Stomach smooth muscle (tissue), 2 donors: ENCODE data around the gene SCFD1.

ENCODE experiments used
- H3K27ac ChIP-seq: one replicate; pipeline ENCODE4 v1.7.0; 2013; ENCODE audit warnings: mild to moderate bottlenecking, low read length, inconsistent platforms
- H3K27me3 ChIP-seq, 2 donors: one replicate each; pipeline ENCODE4 v1.7.0; 2013; ENCODE audit warnings: low read length in 2 of 2; ENCODE audit not compliant: insufficient read depth in 2 of 2, control insufficient read depth in 1 of 2
- H3K36me3 ChIP-seq, 2 donors: one replicate each; pipeline ENCODE4 v1.7.0; 2013; ENCODE audit warnings: low read length in 2 of 2; ENCODE audit not compliant: control insufficient read depth in 2 of 2, insufficient read depth in 2 of 2
- H3K4me1 ChIP-seq: one replicate; pipeline ENCODE4 v1.7.0; 2013; ENCODE audit warnings: low read length; ENCODE audit not compliant: control insufficient read depth, insufficient read depth
- H3K4me3 ChIP-seq, 2 donors: one replicate each; pipeline ENCODE4 v1.7.0; 2013; ENCODE audit warnings: low read length in 2 of 2
- H3K9ac ChIP-seq, 2 donors: one replicate each; pipeline ENCODE4 v1.7.0; 2013; ENCODE audit warnings: low read length in 2 of 2, mild to moderate bottlenecking in 1 of 2
- H3K9me3 ChIP-seq, 2 donors: one replicate each; pipeline ENCODE4 v1.7.0; 2013; ENCODE audit warnings: low read length in 2 of 2; ENCODE audit not compliant: control insufficient read depth in 2 of 2
- donor health status: healthy.
- donor health status: Pancreatic carcinoma.

SCFD1 gene

GRCh38 chr14:30706704-30707103 is 84.6 kb downstream of the SCFD1 start:
- no peak overlapping the region for H3K27ac ChIP-seq
- H3K9me3 ChIP-seq, result no peaks in the 10 kb centered on the region
- peaks cover 10 to 11% of the 10 kb centered on the region in 2 donors for H3K36me3 ChIP-seq
- H3K4me3 ChIP-seq, result no peak overlapping the region
- no peak overlapping the region for H3K9ac ChIP-seq
- no peaks in the 10 kb centered on the region for H3K4me1 ChIP-seq
- H3K27me3 ChIP-seq, result no peaks in the 10 kb centered on the region

- no peaks in the 10 kb centered on the region for H3K9me3 ChIP-seq
- no peak overlapping the region for H3K9ac ChIP-seq
- H3K27me3 ChIP-seq, result no peaks in the 10 kb centered on the region
- no peak overlapping the region for H3K27ac ChIP-seq
- no peak overlapping the region for H3K4me3 ChIP-seq
- no peaks in the 10 kb centered on the region for H3K4me1 ChIP-seq
- H3K36me3 ChIP-seq, result peaks cover 10 to 11% of the 10 kb centered on the region in 2 donors
These were observed 86.0 kb downstream of the SCFD1 start for GRCh38 chr14:30708157-30708556.

- H3K36me3 ChIP-seq, result peaks cover 9 to 10% of the 10 kb centered on the region in 2 donors
These were observed 87.1 kb downstream of the SCFD1 start for GRCh38 chr14:30709201-30709600.

GRCh38 chr14:30710876-30711275 is 88.8 kb downstream of the SCFD1 start:
- Histone ChIP-seq H3K9me3 (no peaks in the 10 kb centered on the region), H3K4me1 (no peaks in the 10 kb centered on the region), H3K36me3 (peaks cover 9 to 10% of the 10 kb centered on the region in 2 donors), H3K9ac (no peak overlapping the region), H3K27ac (no peak overlapping the region), H3K27me3 (no peaks in the 10 kb centered on the region), H3K4me3 (no peak overlapping the region)

More at GRCh38 chr14:30709201-30709600, 87.1 kb downstream of the SCFD1 start:
- Histone ChIP-seq H3K4me3 (no peak overlapping the region), H3K4me1 (no peaks in the 10 kb centered on the region), H3K9me3 (no peaks in the 10 kb centered on the region), H3K27ac (no peak overlapping the region), H3K9ac (no peak overlapping the region), H3K27me3 (no peaks in the 10 kb centered on the region)

- Histone ChIP-seq H3K4me1 (no peaks in the 10 kb centered on the region), H3K27ac (no peak overlapping the region), H3K9ac (no peak overlapping the region), H3K36me3 (peaks cover 0 to 7% of the 10 kb centered on the region in 2 donors), H3K4me3 (no peak overlapping the region), H3K27me3 (no peaks in the 10 kb centered on the region), H3K9me3 (no peaks in the 10 kb centered on the region)
These were observed 97.0 kb downstream of the SCFD1 start for GRCh38 chr14:30719137-30719536.

GRCh38 chr14:30725763-30726162 is 103.6 kb downstream of the SCFD1 start:
- H3K27ac ChIP-seq, result no peak overlapping the region
- no peak overlapping the region for H3K9ac ChIP-seq
- H3K9me3 ChIP-seq, result no peaks in the 10 kb centered on the region
- peaks cover 0 to 2% of the 10 kb centered on the region in 2 donors for H3K36me3 ChIP-seq
- H3K27me3 ChIP-seq, result no peaks in the 10 kb centered on the region
- no peak overlapping the region for H3K4me3 ChIP-seq
- H3K4me1 ChIP-seq, result peaks cover 5% of the 10 kb centered on the region

- H3K27ac ChIP-seq, result no peak overlapping the region
- H3K9ac ChIP-seq, result no peak overlapping the region
- no peaks in the 10 kb centered on the region for H3K27me3 ChIP-seq
- no peaks in the 10 kb centered on the region for H3K9me3 ChIP-seq
- H3K4me1 ChIP-seq, result peaks cover 5% of the 10 kb centered on the region
- no peak overlapping the region for H3K4me3 ChIP-seq
- peaks cover 0 to 2% of the 10 kb centered on the region in 2 donors for H3K36me3 ChIP-seq
These were observed 106.4 kb downstream of the SCFD1 start for GRCh38 chr14:30728471-30728870.

GRCh38 chr14:30737916-30738315 is 115.8 kb downstream of the SCFD1 start:
- Histone ChIP-seq H3K4me3 (no peak overlapping the region), H3K27me3 (no peaks in the 10 kb centered on the region), H3K36me3 (peaks cover 5 to 13% of the 10 kb centered on the region in 2 donors), H3K4me1 (no peaks in the 10 kb centered on the region), H3K9me3 (no peaks in the 10 kb centered on the region), H3K9ac (no peak overlapping the region), H3K27ac (no peak overlapping the region)

GRCh38 chr14:30738978-30739377 is 116.9 kb downstream of the SCFD1 start:
- Histone ChIP-seq H3K27ac (no peak overlapping the region), H3K27me3 (no peaks in the 10 kb centered on the region), H3K36me3 (peaks cover 5 to 13% of the 10 kb centered on the region in 2 donors), H3K9me3 (no peaks in the 10 kb centered on the region), H3K4me1 (no peaks in the 10 kb centered on the region), H3K9ac (no peak overlapping the region), H3K4me3 (no peak overlapping the region)

GRCh38 chr14:30748343-30748742 is 126.2 kb downstream of the SCFD1 start:
- no peak overlapping the region for H3K4me3 ChIP-seq
- H3K36me3 ChIP-seq, result no peaks in the 10 kb centered on the region
- H3K4me1 ChIP-seq, result no peaks in the 10 kb centered on the region
- no peaks in the 10 kb centered on the region for H3K9me3 ChIP-seq
- peaks cover 0 to 3% of the 10 kb centered on the region in 2 donors for H3K27me3 ChIP-seq
- H3K9ac ChIP-seq, result no peak overlapping the region
- H3K27ac ChIP-seq, result no peak overlapping the region

GRCh38 chr14:30751646-30752416 is 129.7 kb downstream of the SCFD1 start:
- Histone ChIP-seq H3K36me3 (no peaks in the 10 kb centered on the region), H3K27me3 (peaks cover 0 to 5% of the 10 kb centered on the region in 2 donors), H3K4me1 (no peaks in the 10 kb centered on the region), H3K27ac (no peak overlapping the region), H3K4me3 (no peak overlapping the region), H3K9ac (no peak overlapping the region), H3K9me3 (no peaks in the 10 kb centered on the region)
